H1 (cell line): ENCODE data around the gene EME2. TPM values are rescaled to one million over a fixed set of nuclear protein-coding genes. Genes with fewer than 3 reads are reported as not detected.

Experiments used
- CTCF ChIA-PET: fragments of 300-600 bp; sonication (Branson Sonifier 250); formaldehyde crosslinking; loops from one replicate; lab custom pipeline; 2021; ENCODE audit not compliant: partially characterized antibody; lab: Charles Lee
- POLR2A ChIA-PET: fragments of 300-600 bp; sonication (Branson Sonifier 250); formaldehyde crosslinking; loops from one replicate; lab custom pipeline; 2021; ENCODE audit warnings: inconsistent platforms; ENCODE audit not compliant: partially characterized antibody; lab: Charles Lee
- DNase-seq, 2 experiments: peaks; one replicate each; pipeline versions ENCODE4 v3.0.0 to v3.0.0-alpha.2; 2010 to 2022; ENCODE audit warnings: low spot score in 2 of 2, low read depth in 1 of 2, mixed read lengths in 1 of 2
- FAIRE-seq: peaks from 2 replicates; lab custom pipeline; 2011; peaks lifted over from hg19 to GRCh38; lab: Jason Lieb, UNC
- H2AFZ ChIP-seq: 2 replicates; pipeline ENCODE4 v1.8.1; 2012; ENCODE audit warnings: low read length, inconsistent platforms
- H2AK5ac ChIP-seq: 2 replicates; pipeline ENCODE4 v1.6.1; 2013; ENCODE audit warnings: low read depth, low read length
- H2BK120ac ChIP-seq: replicated peaks from 2 replicates; pipeline ENCODE3; 2013; ENCODE audit warnings: low read depth, low read length, inconsistent platforms
- H2BK12ac ChIP-seq: 2 replicates; pipeline ENCODE4 v1.6.1; 2013; ENCODE audit warnings: low read depth, low read length
- H2BK15ac ChIP-seq: 2 replicates; pipeline ENCODE4 v1.6.1; 2013; ENCODE audit warnings: low read length
- H2BK20ac ChIP-seq: 2 replicates; pipeline ENCODE4 v1.6.1; 2013; ENCODE audit warnings: low read length
- H2BK5ac ChIP-seq: 2 replicates; pipeline ENCODE4 v1.6.1; 2013; ENCODE audit warnings: low read depth, low read length
- H3K14ac ChIP-seq: 2 replicates; pipeline ENCODE4 v1.6.1; 2013; ENCODE audit warnings: inconsistent platforms; ENCODE audit not compliant: insufficient read length
- H3K18ac ChIP-seq: 2 replicates; pipeline ENCODE4 v1.6.1; 2013; ENCODE audit warnings: low read length; ENCODE audit errors: extremely low read depth
- H3K23ac ChIP-seq: 2 replicates; pipeline ENCODE4 v1.6.1; 2013; ENCODE audit warnings: inconsistent platforms; ENCODE audit not compliant: insufficient read length
- H3K23me2 ChIP-seq: 2 replicates; pipeline ENCODE4 v1.6.1; 2013; ENCODE audit warnings: low read depth, low read length
- H3K27ac ChIP-seq: 2 replicates; pipeline ENCODE4 v1.6.1; 2011; ENCODE audit warnings: low read depth, low read length, inconsistent platforms
- H3K27me3 ChIP-seq, 4 experiments: replicated peaks in 1 of 4; 1 replicate in 1 of 4; 2 replicates in 3 of 4; pipeline versions ENCODE4 v1.6.1 to v1.8.1; 2011 to 2013; ENCODE audit warnings: low read length in 3 of 4, mild to moderate bottlenecking in 3 of 4, inconsistent platforms in 2 of 4, mixed read lengths in 2 of 4, moderate library complexity in 1 of 4; ENCODE audit not compliant: control insufficient read depth in 3 of 4, insufficient read depth in 3 of 4; ENCODE audit errors: extremely low read depth in 1 of 4
- H3K36me3 ChIP-seq, 4 experiments: 2 replicates each; pipeline versions ENCODE4 v1.6.1 to v1.8.1; 2011 to 2013; ENCODE audit warnings: mild to moderate bottlenecking in 4 of 4, low read length in 3 of 4, moderate library complexity in 2 of 4, control low read depth in 1 of 4, inconsistent platforms in 1 of 4; ENCODE audit not compliant: insufficient read depth in 4 of 4, control insufficient read depth in 2 of 4
- H3K4ac ChIP-seq: replicated peaks from 2 replicates; pipeline ENCODE3; 2013; ENCODE audit warnings: low read length, low read depth, mixed read lengths, inconsistent platforms; ENCODE audit not compliant: insufficient read length
- H3K4me1 ChIP-seq, 4 experiments: replicated peaks in 1 of 4; 1 replicate in 1 of 4; 2 replicates in 3 of 4; pipeline versions ENCODE4 v1.6.1 to v1.8.1; 2011 to 2013; ENCODE audit warnings: low read length in 3 of 4, inconsistent platforms in 2 of 4, mixed read lengths in 1 of 4; ENCODE audit not compliant: insufficient read depth in 4 of 4, control insufficient read depth in 3 of 4
- H3K4me2 ChIP-seq, 2 experiments: 2 replicates each; pipeline versions ENCODE4 v1.6.1 to v1.8.1; 2011 to 2013; ENCODE audit warnings: low read depth in 2 of 2, low read length in 2 of 2, control low read depth in 1 of 2, inconsistent platforms in 1 of 2, mild to moderate bottlenecking in 1 of 2; ENCODE audit not compliant: insufficient read depth in 1 of 2
- H3K4me3 ChIP-seq, 4 experiments: fragments of 200-600, 300-600 bp in 1 of 4; sonication (generic), shearing (Covaris generic), sonication (Bioruptor Twin) in 1 of 4; 2 replicates each; pipeline versions ENCODE4 v1.5.1 to v1.8.1; 2011 to 2016; ENCODE audit warnings: low read length in 4 of 4, low read depth in 3 of 4, control low read depth in 2 of 4, inconsistent platforms in 2 of 4, mild to moderate bottlenecking in 2 of 4, mixed read lengths in 1 of 4, moderate library complexity in 1 of 4; ENCODE audit not compliant: insufficient read depth in 2 of 4; ENCODE audit errors: extremely low read depth in 1 of 4
- H3K56ac ChIP-seq: replicated peaks from 2 replicates; pipeline ENCODE3; 2013; ENCODE audit warnings: low read depth, mild to moderate bottlenecking, mixed read lengths, low read length, inconsistent platforms; ENCODE audit not compliant: insufficient read length
- H3K79me1 ChIP-seq: 2 replicates; pipeline ENCODE4 v1.6.1; 2013; ENCODE audit warnings: low read depth, low read length, control low read depth
- H3K79me2 ChIP-seq, 2 experiments: 2 replicates each; pipeline versions ENCODE4 v1.6.1 to v1.8.1; 2012 to 2013; ENCODE audit warnings: low read length in 2 of 2, mild to moderate bottlenecking in 2 of 2, inconsistent platforms in 1 of 2; ENCODE audit not compliant: insufficient read depth in 2 of 2, control insufficient read depth in 1 of 2
- H3K9ac ChIP-seq, 4 experiments: replicated peaks in 1 of 4; 1 replicate in 1 of 4; 2 replicates in 3 of 4; pipeline versions ENCODE4 v1.6.1 to v1.8.1; 2011 to 2013; ENCODE audit warnings: low read depth in 3 of 4, low read length in 3 of 4, control low read depth in 2 of 4, mild to moderate bottlenecking in 2 of 4, moderate library complexity in 2 of 4, inconsistent platforms in 1 of 4; ENCODE audit errors: extremely low read depth in 1 of 4
- H3K9me3 ChIP-seq, 2 experiments: 2 replicates each; pipeline versions ENCODE4 v1.6.1 to v1.8.1; 2012 to 2013; ENCODE audit warnings: mild to moderate bottlenecking in 2 of 2, moderate library complexity in 2 of 2, control low read depth in 1 of 2, inconsistent platforms in 1 of 2, low read depth in 1 of 2, low read length in 1 of 2, mixed read lengths in 1 of 2; ENCODE audit not compliant: insufficient read depth in 2 of 2
- H4K20me1 ChIP-seq, 2 experiments: replicated peaks in 1 of 2; 2 replicates each; pipeline versions ENCODE3 to v1.8.1; 2011 to 2013; ENCODE audit warnings: inconsistent platforms in 2 of 2, low read length in 2 of 2, mild to moderate bottlenecking in 1 of 2; ENCODE audit not compliant: insufficient read depth in 2 of 2, control insufficient read depth in 1 of 2
- H4K5ac ChIP-seq: 2 replicates; pipeline ENCODE4 v1.6.1; 2013; ENCODE audit warnings: low read length, low read depth, mixed read lengths, inconsistent platforms; ENCODE audit not compliant: insufficient read length
- H4K8ac ChIP-seq: 2 replicates; pipeline ENCODE4 v1.8.0; 2013; ENCODE audit warnings: mild to moderate bottlenecking, moderate library complexity, low read length, inconsistent platforms; ENCODE audit not compliant: insufficient read depth; ENCODE audit errors: extremely low read depth
- H4K91ac ChIP-seq: replicated peaks from 2 replicates; pipeline ENCODE3; 2013; ENCODE audit warnings: low read length, mixed read lengths, inconsistent platforms; ENCODE audit not compliant: insufficient read length
- POLR2A ChIP-seq, 2 experiments: IDR thresholded peaks; 1 replicate in 1 of 2; 2 replicates in 1 of 2; pipeline ENCODE4 v1.6.1; 2011; ENCODE audit warnings: low read depth in 2 of 2, low read length in 2 of 2, mild to moderate bottlenecking in 2 of 2; ENCODE audit errors: control extremely low read depth in 1 of 2
- TBP ChIP-seq: IDR thresholded peaks from 2 replicates; pipeline ENCODE4 v1.6.1; 2011; ENCODE audit warnings: low read depth, low read length, improper control_type of control experiment
- ZNF274 ChIP-seq: IDR thresholded peaks from 2 replicates; pipeline ENCODE4 v1.7.0; 2012; ENCODE audit warnings: low read length, borderline replicate concordance; ENCODE audit errors: extremely low read depth
- WGBS, 2 experiments: shearing (Covaris generic) in 1 of 2; methylation state at CpG; one replicate each; pipeline versions ENCODE4 v1.1.6 to v1.1.7; 2013 to 2015; ENCODE audit warnings: low lambda C conversion rate in 2 of 2, mixed read lengths in 2 of 2, inconsistent platforms in 1 of 2, low coverage in 1 of 2, missing lambda C conversion rate in 1 of 2; ENCODE audit not compliant: insufficient replicate concordance in 2 of 2, insufficient coverage in 1 of 2, insufficient read length in 1 of 2; ENCODE audit errors: extremely low coverage in 1 of 2, missing lambda C conversion rate in 1 of 2; 5-methylcytosine and 5-hydroxymethylcytosine counted together
- polyA plus RNA-seq, 7 experiments: library from polyadenylated mRNA; depleted of rRNA in 3 of 7; stranded (reverse) in 5 of 7; unstranded in 2 of 7; fragments of >200 nt in 5 of 7; fragments of 200-250 nt in 2 of 7; gene quantifications; 1 replicate in 5 of 7; 2 replicates in 1 of 7; 4 replicates in 1 of 7; pipeline versions ENCODE4 v1.2.1 to v1.2.3, GENCODE V29; 2011 to 2013; ENCODE audit warnings: missing spikeins in 2 of 7, mixed read lengths in 2 of 7
- total RNA-seq: library from RNA; stranded (reverse); fragmentation: NEBNext Ultra II Directional; extraction: Animal tissue kit (Norgen Biotek cat#: 25700); gene quantifications from 2 replicates; pipeline ENCODE4 v1.2.1, GENCODE V29; 2021

Gene EME2
- total and polyA plus RNA-seq, 2 of the 8 experiments (the other 6 are each of a cell fraction or from before 2014, with no cell fraction given) = 13.1 to 19.7 TPM

DNA sequence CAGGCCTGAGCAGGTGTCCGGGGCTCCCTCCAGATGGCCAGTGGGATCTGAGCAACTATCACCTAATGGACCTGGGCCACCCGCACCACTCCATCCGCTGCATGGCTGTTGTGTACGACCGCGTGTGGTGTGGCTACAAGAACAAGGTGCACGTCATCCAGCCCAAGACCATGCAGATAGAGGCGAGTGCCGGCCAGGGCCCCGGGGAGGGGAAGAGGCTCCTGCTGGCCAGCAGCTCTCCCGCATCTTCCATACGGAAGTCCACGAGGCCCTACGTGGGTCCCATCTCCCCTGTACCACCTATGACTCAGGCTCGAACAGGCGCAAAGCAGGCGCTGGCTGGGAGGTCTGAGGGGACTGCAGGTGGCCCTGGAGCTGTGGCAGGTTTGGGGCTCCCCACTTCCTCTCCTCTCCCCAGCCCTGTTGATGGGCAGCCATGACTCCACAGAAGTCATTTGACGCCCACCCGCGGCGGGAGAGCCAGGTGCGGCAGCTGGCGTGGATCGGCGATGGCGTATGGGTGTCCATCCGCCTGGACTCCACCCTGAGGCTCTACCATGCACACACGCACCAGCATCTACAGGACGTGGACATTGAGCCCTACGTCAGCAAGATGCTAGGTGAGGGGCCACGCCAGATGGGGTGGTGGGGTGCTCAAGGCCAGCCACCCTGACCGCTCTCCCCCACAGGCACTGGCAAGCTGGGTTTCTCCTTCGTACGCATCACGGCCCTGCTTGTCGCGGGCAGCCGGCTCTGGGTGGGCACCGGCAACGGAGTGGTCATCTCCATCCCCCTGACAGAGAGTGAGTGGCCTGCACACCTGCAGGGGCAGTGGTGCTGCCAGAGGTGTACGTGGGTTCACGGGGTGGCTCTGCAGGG lies 5.3 kb upstream of the EME2 start:
- Histone ChIP-seq H3K79me1 (no peaks in the 10 kb centered on the region), H3K4me2 (no peak overlapping the region), H2BK120ac (no peak overlapping the region), H3K79me2 (peaks cover 0 to 5% of the 10 kb centered on the region in 2 experiments; a peak in 1 of 4 replicates), H2BK12ac (no peak overlapping the region), H4K8ac (no peak overlapping the region), H3K14ac (no peak overlapping the region), H3K9me3 (no peaks in the 10 kb centered on the region; a peak in 1 of 4 replicates), H4K91ac (no peak overlapping the region), H4K5ac (no peak overlapping the region), H3K56ac (no peak overlapping the region), H3K27me3 (no peaks in the 10 kb centered on the region; a peak in 1 of 7 replicates), H2BK15ac (no peak overlapping the region), H3K9ac (no peak overlapping the region), H3K18ac (no peak overlapping the region), H3K36me3 (peaks cover 3 to 37% (median 7%) of the 10 kb centered on the region in 4 experiments; a peak in 4 of 8 replicates), H3K4ac (no peak overlapping the region), H2AFZ (no peak overlapping the region), H2BK5ac (no peak overlapping the region), H3K23ac (no peak overlapping the region), H2BK20ac (no peak overlapping the region), H3K23me2 (peaks cover 13% of the 10 kb centered on the region), H3K4me1 (peaks cover 0 to 25% (median 14%) of the 10 kb centered on the region in 4 experiments; a peak in 5 of 7 replicates), H4K20me1 (peaks cover 1 to 13% of the 10 kb centered on the region in 2 experiments), H3K4me3 (no peak overlapping the region), H3K27ac (no peak overlapping the region), H2AK5ac (no peak overlapping the region)
- ChIA-PET CTCF (interaction anchor here (0.9 kb wide), 2 partner anchors 62 to 693 kb away, joined by 3 to 4 read pairs; partner anchors contain the start of genes MAPK8IP3 and TEDC2), POLR2A (interaction anchor here (5.9 to 13.5 kb wide), 2 partner anchors 8 to 12 kb away, joined by 29 to 246 read pairs; partner anchors contain the start of genes NUBP2 and SPSB3)
- DNase-seq (no peak), FAIRE-seq (no peak)
- WGBS, 2 experiments = 89% methylated on average over 34 of the region's 42 CpGs; no CpG with 5 or more reads in 1 of the 2 experiments
- TF ChIP-seq POLR2A (IDR thresholded peaks at IDR 0.05; ENCODE audit: control extremely low read depth in 1 of 2, low read depth in 2 of 2, low read length in 2 of 2) (0 out of 3 replicates have a peak, but pooled peaks of 1 of the 2 experiments have one; percentile 2), ZNF274 (no peak), TBP (no peak)
